Stimulated activated CD8-positive, alpha-beta memory T cell treated with anti-CD3 and anti-CD28 coated beads, Interleukin-12 subunit alpha, Interleukin-12 subunit beta, amount 100 ng/mL, for 4 hours (primary cell): ENCODE data around the gene MAP1LC3B2.

ENCODE experiments used
- DNase-seq: peaks from one replicate; pipeline ENCODE4 v3.0.0-alpha.2; 2020; ENCODE audit warnings: low read depth

Gene MAP1LC3B2

DNA sequence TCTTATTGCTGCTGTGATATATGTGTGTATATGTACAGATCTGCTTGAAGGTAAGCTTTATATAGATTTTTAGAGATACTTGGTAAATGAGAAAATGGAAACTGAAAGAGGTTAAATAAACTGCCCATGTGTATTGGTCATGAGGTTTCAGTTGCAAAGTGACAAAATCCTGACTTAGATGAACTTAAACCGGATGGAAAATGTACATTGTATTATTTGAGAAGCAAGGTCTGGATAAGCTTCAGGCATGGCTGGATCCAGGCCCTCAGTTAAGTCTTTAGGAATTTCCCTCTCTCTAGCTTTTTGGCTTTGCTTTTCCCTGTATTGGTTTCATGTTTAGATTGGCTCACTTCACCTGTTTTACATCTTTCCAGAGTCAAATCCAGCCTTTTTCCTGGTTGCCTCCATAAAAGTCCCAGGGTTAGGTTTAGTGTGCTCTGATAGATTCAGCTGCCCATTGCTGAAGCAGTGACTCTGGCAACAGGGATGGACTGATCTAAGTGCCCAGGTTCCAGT is 21.0 kb upstream of the MAP1LC3B2 start:
- no peak for DNase-seq

GRCh38 chr12:116538682-116539305 is 20.4 kb upstream of the MAP1LC3B2 start:
- no peak for DNase-seq

- DNase-seq = no peak
Observed at GRCh38 chr12:116539361-116539771, 19.8 kb upstream of the MAP1LC3B2 start.

GRCh38 chr12:116539905-116540482 is 19.2 kb upstream of the MAP1LC3B2 start:
- no peak for DNase-seq

DNA sequence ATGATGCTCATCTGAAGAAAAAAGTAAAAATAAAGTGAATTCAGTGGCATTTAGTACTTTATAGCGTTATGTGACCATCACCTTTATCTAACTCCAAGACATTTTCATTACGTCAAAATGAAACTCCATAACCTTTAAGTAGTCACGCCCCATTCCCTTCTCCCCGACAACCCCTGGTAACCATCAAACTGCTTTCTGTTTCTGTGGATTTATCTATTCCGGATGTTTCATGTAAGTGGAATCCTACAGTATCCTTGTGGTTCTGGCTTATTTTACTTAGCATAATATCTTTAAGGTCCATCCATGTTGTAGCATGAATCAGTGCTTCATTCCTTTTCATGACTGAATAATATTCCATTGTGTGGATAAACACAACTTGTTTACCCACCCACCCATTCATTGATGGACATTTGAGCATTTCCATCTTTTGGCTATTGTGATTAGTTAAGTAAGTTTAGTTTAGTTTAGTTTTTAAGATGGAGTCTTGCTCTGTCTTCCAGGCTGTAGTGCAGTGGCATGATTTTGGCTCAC is 18.5 kb upstream of the MAP1LC3B2 start:
- no peak for DNase-seq

DNA sequence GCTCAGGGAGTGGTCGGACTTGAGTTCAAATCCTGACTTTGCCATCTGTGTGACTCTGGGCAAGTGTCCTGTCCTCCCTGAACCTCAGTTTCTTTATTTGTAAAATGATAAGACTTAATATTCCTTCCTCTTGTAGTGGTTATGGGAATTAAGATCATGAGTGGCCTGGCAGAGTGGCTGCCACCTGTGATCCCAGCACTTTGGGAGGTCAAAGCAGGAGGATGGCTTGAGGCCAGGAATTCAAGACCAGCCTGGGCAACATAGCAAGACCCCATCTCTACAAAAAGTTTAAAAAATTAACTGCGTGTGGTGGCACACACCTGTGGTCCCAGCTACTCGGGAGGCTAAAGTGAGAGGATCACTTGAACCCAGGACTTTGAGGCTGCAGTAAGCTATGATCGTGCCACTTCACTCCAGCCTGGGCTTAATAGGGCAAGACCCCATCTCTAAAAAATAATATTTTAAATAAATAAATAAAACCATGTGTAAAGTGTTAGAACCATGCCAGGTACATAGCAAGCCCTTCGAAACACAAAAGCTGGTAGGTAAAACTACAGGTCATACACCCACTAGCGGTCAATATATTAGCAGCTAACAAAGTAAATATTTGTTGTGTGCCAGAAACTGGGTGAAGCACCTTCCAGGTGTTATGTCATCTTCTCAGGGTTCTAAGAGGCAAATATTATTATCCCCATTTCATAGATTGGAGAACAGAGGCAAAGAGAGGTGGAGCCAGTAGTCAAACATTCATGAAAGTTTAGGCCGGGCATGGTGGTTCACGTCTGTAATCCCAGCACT is 17.4 kb upstream of the MAP1LC3B2 start:
- DNase-seq = no peak

- DNase-seq = no peak
Observed at GRCh38 chr12:116542345-116542956, 16.7 kb upstream of the MAP1LC3B2 start.

GRCh38 chr12:116544656-116545055 is 14.5 kb upstream of the MAP1LC3B2 start:
- no peak for DNase-seq

GRCh38 chr12:116545144-116545543 is 14.0 kb upstream of the MAP1LC3B2 start:
- DNase-seq = no peak

- no peak for DNase-seq
Observed at GRCh38 chr12:116545936-116546335, 13.2 kb upstream of the MAP1LC3B2 start.

DNA sequence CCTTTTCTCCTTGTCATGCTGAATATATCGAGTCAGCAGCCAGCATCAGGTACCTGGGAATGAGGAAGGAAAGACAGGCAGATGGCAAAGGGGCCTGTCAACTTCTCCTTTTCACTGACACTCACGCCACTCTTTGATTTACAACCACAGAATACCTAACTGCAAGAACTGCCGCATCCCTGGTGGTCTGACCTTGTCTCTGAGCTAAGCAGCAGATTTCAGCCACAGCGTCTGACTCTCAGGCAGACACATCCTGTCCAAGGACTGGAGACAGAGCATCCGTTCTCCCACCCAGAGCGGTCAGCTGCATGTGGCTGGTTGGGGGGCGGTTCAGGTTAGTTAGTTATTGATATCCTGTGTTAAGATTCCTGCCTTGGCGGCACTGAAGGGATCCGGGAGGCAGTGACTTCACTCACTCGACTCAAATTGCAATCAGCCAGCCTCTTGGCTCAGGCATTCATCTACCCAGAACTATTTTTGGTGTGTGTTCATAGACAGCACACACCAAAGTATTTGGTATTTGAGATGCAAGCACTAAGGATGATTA is 11.2 kb upstream of the MAP1LC3B2 start:
- no peak for DNase-seq

- no peak for DNase-seq
Observed at GRCh38 chr12:116549993-116550392, 9.2 kb upstream of the MAP1LC3B2 start.

DNA sequence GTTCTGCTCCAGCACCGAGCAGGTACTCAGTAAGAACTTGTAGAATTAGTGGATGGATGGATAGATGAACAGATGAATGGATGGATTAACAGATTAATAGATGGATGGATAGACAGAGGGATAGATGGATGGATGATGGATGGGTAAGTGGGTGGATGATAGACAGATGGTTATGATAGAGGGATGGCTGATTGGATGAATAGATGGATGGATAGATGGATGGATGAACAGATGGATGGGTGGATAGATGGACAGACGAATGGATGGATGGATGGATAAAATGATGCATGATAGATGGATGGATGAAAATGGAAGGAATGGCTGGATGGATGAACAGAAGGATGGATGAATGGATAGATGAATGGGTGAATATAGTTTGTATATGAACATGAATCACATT is 8.0 kb upstream of the MAP1LC3B2 start:
- no peak for DNase-seq

DNA sequence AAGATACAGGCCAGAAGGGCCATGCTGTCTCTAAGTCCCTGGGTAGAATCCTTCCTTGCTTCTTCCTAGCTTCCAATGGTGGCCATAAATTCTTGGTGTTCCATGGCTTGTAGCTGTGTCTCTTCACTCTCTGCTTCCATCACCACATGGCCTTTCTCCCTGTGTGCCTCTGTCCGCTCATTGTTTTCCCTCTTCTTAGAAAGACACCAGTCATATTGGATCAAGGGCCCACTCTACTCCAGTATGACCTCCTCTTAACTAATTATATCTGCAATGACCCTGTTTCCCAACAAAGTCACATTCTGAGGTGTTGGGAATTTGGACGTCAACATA is 7.6 kb upstream of the MAP1LC3B2 start:
- no peak for DNase-seq

- DNase-seq = no peak
Observed at GRCh38 chr12:116551952-116552772, 7.0 kb upstream of the MAP1LC3B2 start.

DNA sequence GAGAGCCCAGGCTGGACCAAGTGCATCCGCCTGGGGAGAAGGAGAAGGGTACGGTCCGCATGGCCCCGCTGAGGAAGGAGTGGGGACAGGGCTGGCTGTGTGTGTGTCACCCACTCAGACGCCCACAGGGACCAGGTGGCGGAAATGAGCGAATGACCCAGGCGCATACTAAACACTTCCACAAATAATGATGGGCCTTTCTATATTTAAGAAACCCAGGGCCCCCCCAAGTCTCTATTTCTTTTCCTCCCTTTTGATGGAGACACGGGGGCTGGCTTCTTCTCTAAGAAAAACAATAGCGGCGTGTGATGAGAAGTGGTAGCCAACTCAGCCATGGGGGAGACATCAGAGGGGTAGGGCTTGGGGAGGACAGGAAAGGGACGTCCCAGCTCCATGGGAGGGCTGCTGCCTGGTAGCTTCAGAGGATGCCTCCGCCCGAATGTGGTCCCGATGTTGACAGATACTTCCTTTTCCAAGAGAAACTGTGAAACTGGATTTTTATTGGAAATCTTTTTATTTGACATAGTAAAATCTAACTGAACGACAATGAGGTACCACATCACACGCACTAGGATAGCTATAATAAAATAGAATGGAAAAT is 6.3 kb upstream of the MAP1LC3B2 start:
- no peak for DNase-seq

DNA sequence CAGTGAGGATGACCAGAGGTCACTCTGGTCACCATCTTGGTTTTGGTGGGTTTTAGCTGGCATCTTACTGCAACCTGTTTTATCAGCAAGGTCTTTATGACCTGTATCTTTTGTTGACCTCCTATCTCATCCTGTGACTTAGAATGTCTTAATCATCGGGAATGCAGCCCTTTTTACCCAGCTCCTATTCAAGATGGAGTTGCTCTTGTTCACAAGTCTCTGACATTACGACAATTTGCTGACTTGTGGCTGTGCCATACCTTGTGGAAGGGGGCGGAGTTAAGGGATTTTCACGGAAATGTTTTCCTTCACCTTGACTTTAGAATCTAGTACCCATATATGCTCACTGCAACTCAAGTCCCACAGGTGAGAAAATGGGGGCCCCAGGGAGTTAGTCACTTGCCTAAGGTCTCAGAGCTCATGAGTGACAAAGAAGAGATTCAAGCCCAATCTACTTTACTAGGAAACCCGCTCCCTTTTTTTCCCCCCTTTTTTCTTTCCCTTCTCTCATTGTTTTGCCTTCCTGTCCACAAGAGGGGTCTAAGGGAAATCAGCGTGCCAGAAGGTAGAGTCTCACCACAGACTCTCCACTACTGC is 2.7 kb upstream of the MAP1LC3B2 start:
- DNase-seq = no peak

- no peak for DNase-seq
Observed at GRCh38 chr12:116556964-116557698, 2.0 kb upstream of the MAP1LC3B2 start.

- DNase-seq = no peak
Observed at GRCh38 chr12:116558280-116559161, 660 bp upstream of the MAP1LC3B2 start.
